Measurements from ENCODE around the gene HPCAL4.

GRCh38 chr1:39737546-39738169 lies 46.4 kb upstream of the HPCAL4 start:
- TF ChIP-seq GATA2 (IDR thresholded peaks at IDR 0.05; ENCODE audit: low read depth, low read length) (no peak), GATA3 (IDR thresholded peaks at IDR 0.05; ENCODE audit: low read depth, low read length) (no peak)
